GM21619 (cell line): Measurements from ENCODE around the gene OBI1.
"Not testable (repeated sequence)": the region's sequence is repeated elsewhere in the genome, so short reads cannot be mapped to it uniquely, and the experiment has no call there.

Experiments
- ATAC-seq: cut with Tn5 transposase; IDR thresholded peaks from one replicate; pipeline ENCODE4 v1.9.1; 2021; ENCODE audit not compliant: unreplicated experiment

OBI1 gene

GRCh38 chr13:78649997-78650716 lies 8.8 kb downstream of the OBI1 start:
- ATAC-seq, result no peak

GRCh38 chr13:78647109-78647678 lies 11.8 kb downstream of the OBI1 start:
- not testable (repeated sequence) for ATAC-seq

GRCh38 chr13:78638216-78638615 lies 20.7 kb downstream of the OBI1 start:
- no peak for ATAC-seq

- no peak for ATAC-seq
Measured at GRCh38 chr13:78636495-78636894, 22.5 kb downstream of the OBI1 start.

- no peak for ATAC-seq
Measured at GRCh38 chr13:78632996-78633395, 26.0 kb downstream of the OBI1 start.

GRCh38 chr13:78631077-78631476 lies 27.9 kb downstream of the OBI1 start:
- no peak for ATAC-seq

GRCh38 chr13:78630511-78630910 lies 28.4 kb downstream of the OBI1 start:
- ATAC-seq, result no peak

GRCh38 chr13:78625384-78625783 lies 33.6 kb downstream of the OBI1 start:
- ATAC-seq, result no peak

- no peak for ATAC-seq
Measured at GRCh38 chr13:78623132-78623531, 35.8 kb downstream of the OBI1 start.

- no peak for ATAC-seq
Measured at GRCh38 chr13:78620936-78621470, 38.0 kb downstream of the OBI1 start.

- no peak for ATAC-seq
Measured at GRCh38 chr13:78618411-78618810, 40.5 kb downstream of the OBI1 start.

GRCh38 chr13:78611040-78611439 lies 47.9 kb downstream of the OBI1 start:
- ATAC-seq, result no peak

GRCh38 chr13:78610381-78610883 lies 48.5 kb downstream of the OBI1 start:
- no peak for ATAC-seq

GRCh38 chr13:78609464-78610205 lies 49.3 kb downstream of the OBI1 start:
- no peak for ATAC-seq

- ATAC-seq, result no peak
Measured at GRCh38 chr13:78608688-78609463, 50.1 kb downstream of the OBI1 start.

GRCh38 chr13:78608252-78608687 lies 50.7 kb downstream of the OBI1 start:
- ATAC-seq, result no peak

GRCh38 chr13:78607409-78608251 lies 51.3 kb downstream of the OBI1 start:
- ATAC-seq, result no peak

- ATAC-seq, result no peak
Measured at GRCh38 chr13:78606471-78607408, 52.2 kb downstream of the OBI1 start.
